Panc1 (cell line): Measurements from ENCODE around the gene IRF9.

ENCODE experiments used
- POLR2AphosphoS5 ChIP-seq: IDR thresholded peaks from 2 replicates; pipeline ENCODE4 v1.6.1; 2012; ENCODE audit warnings: mild to moderate bottlenecking, low read depth, low read length, moderate library complexity
- TF ChIP-seq, protein P1 (sequence below): fragments of 450-650 bp; IDR thresholded peaks from 2 replicates; pipeline ENCODE4 v1.5.1; 2017; ENCODE audit warnings: mild to moderate bottlenecking

- no peak for TF ChIP-seq POLR2AphosphoS5
- TF ChIP-seq, protein P1, sequence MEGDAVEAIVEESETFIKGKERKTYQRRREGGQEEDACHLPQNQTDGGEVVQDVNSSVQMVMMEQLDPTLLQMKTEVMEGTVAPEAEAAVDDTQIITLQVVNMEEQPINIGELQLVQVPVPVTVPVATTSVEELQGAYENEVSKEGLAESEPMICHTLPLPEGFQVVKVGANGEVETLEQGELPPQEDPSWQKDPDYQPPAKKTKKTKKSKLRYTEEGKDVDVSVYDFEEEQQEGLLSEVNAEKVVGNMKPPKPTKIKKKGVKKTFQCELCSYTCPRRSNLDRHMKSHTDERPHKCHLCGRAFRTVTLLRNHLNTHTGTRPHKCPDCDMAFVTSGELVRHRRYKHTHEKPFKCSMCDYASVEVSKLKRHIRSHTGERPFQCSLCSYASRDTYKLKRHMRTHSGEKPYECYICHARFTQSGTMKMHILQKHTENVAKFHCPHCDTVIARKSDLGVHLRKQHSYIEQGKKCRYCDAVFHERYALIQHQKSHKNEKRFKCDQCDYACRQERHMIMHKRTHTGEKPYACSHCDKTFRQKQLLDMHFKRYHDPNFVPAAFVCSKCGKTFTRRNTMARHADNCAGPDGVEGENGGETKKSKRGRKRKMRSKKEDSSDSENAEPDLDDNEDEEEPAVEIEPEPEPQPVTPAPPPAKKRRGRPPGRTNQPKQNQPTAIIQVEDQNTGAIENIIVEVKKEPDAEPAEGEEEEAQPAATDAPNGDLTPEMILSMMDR: no peak
Measured at GRCh38 chr14:24183014-24183481, 22.0 kb downstream of the IRF9 start.
